Effector memory CD4-positive, alpha-beta T cell (primary cell): ENCODE measurements around the gene ARL5C.

Experiments used
- DNase-seq, 3 donors: peaks; one replicate each; pipeline ENCODE4 v3.0.0-alpha.2; 2020
- H3K27ac ChIP-seq: 2 replicates; pipeline ENCODE4 v1.7.0; 2013; ENCODE audit warnings: mild to moderate bottlenecking, low read length, moderate library complexity; ENCODE audit not compliant: insufficient read depth, poor library complexity, severe bottlenecking
- H3K27me3 ChIP-seq: replicated peaks from 2 replicates; pipeline ENCODE4 v1.7.0; 2013; ENCODE audit warnings: mild to moderate bottlenecking, low read length; ENCODE audit not compliant: insufficient read depth, control insufficient read depth, poor library complexity, severe bottlenecking
- H3K36me3 ChIP-seq: 2 replicates; pipeline ENCODE4 v1.7.0; 2013; ENCODE audit warnings: mild to moderate bottlenecking, low read length, moderate library complexity; ENCODE audit not compliant: control insufficient read depth, insufficient read depth
- H3K4me1 ChIP-seq: 2 replicates; pipeline ENCODE4 v1.7.0; 2013; ENCODE audit warnings: low read length, mild to moderate bottlenecking; ENCODE audit not compliant: control insufficient read depth, insufficient read depth, poor library complexity, severe bottlenecking
- H3K4me3 ChIP-seq: 2 replicates; pipeline ENCODE4 v1.7.0; 2013; ENCODE audit warnings: low read length, low read depth, mild to moderate bottlenecking; ENCODE audit not compliant: insufficient read depth, poor library complexity, severe bottlenecking
- H3K9me3 ChIP-seq: 2 replicates; pipeline ENCODE4 v1.7.0; 2013; ENCODE audit warnings: mild to moderate bottlenecking, low read length, moderate library complexity; ENCODE audit not compliant: control insufficient read depth

The ARL5C gene

DNA sequence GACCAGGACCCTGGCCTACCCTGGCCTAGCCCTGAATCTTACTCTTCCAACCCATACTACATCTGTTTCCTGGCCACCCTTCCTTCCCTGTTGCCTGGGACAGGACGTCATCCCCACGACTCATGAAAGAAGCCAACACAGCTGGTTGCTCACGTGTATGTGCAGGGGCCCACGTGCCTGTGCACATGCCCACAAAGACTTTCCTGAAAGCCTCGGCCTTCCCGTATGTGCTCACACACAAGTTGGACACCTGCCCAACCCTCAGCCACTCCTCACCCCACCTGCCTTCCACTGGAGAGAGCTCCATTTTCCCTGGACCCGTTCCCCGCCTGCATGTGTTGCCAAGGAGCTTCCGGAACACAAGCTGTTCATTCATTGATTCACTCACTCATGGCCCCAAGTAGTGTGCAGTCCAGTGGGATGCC lies 21.5 kb downstream of the ARL5C start:
- no peaks in the 10 kb centered on the region for H3K27me3 ChIP-seq
- H3K36me3 ChIP-seq, result no peaks in the 10 kb centered on the region
- H3K4me3 ChIP-seq, result no peak overlapping the region
- no peak for DNase-seq
- no peaks in the 10 kb centered on the region for H3K4me1 ChIP-seq
- no peaks in the 10 kb centered on the region for H3K9me3 ChIP-seq
- no peak overlapping the region for H3K27ac ChIP-seq

- Histone ChIP-seq H3K36me3 (no peaks in the 10 kb centered on the region), H3K27ac (no peak overlapping the region), H3K4me1 (no peaks in the 10 kb centered on the region), H3K27me3 (no peaks in the 10 kb centered on the region), H3K9me3 (no peaks in the 10 kb centered on the region), H3K4me3 (no peak overlapping the region)
- DNase-seq, result no peak
Observed at GRCh38 chr17:39143552-39144093, 22.3 kb downstream of the ARL5C start.

DNA sequence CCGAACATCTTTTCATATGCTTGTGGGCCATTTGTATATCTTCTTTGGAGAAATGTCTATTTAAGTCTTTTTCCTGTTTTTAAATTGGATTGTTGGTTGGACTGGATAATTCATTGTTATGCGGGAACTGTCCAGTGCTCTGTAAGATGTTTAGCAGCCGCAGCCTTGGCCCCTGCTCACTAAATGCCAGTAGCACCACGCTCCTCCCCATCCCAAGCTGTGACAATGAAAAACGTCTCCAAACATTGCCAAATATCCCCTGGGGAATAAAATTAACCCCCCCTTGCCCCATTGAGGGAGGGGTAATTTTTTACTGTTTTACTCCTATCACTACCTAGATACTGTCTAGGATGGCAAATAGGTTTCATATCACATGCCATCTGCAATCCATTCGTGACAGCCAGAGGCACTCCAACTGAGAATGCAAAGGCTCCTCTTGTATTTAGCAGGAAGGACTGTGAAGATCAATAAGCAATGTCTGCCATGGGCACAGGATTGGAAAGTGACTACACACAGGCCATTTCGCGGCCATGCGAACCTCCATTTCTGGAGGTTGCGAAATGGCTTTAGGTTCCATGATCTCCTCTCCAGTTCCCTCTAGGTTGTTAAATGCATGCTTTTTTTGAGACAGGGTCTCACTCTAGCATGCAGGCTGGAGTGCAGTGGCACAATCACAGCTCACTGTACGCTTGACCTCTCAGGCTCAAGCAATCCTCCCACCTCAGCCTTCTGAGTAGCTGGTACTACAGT lies 23.9 kb downstream of the ARL5C start:
- H3K9me3 ChIP-seq, result no peaks in the 10 kb centered on the region
- H3K4me3 ChIP-seq, result no peak overlapping the region
- no peaks in the 10 kb centered on the region for H3K27me3 ChIP-seq
- H3K27ac ChIP-seq, result no peak overlapping the region
- no peaks in the 10 kb centered on the region for H3K36me3 ChIP-seq
- no peak for DNase-seq
- no peaks in the 10 kb centered on the region for H3K4me1 ChIP-seq

GRCh38 chr17:39141294-39141693 lies 24.7 kb downstream of the ARL5C start:
- DNase-seq, result no peak

GRCh38 chr17:39139561-39139960 lies 26.4 kb downstream of the ARL5C start:
- no peak overlapping the region for H3K27ac ChIP-seq
- H3K4me3 ChIP-seq, result no peak overlapping the region

More at GRCh38 chr17:39141294-39141693, 24.7 kb downstream of the ARL5C start:
- H3K4me1 ChIP-seq, result no peaks in the 10 kb centered on the region
- H3K9me3 ChIP-seq, result no peaks in the 10 kb centered on the region
- H3K27me3 ChIP-seq, result no peaks in the 10 kb centered on the region
- H3K27ac ChIP-seq, result no peak overlapping the region
- no peak overlapping the region for H3K4me3 ChIP-seq
- no peaks in the 10 kb centered on the region for H3K36me3 ChIP-seq

DNA sequence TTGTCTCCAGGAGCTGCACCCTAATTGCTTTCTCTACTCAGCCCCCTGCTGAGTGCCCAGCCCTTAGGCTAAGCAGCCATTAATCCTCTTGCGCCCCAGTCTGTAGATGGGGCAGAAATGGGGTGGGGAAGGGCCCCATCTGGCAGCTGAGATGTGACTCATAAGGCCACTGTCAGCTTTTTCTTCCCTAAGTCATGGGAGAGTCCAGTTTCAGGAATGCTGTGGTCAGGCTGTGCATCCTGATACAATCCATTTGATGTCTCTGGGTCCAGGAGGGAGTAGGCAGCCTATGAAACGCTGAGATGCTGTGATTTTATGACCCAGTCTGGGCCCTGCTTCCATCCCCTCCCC lies 26.8 kb downstream of the ARL5C start:
- Histone ChIP-seq H3K27me3 (no peaks in the 10 kb centered on the region), H3K4me3 (no peak overlapping the region), H3K9me3 (no peaks in the 10 kb centered on the region), H3K36me3 (no peaks in the 10 kb centered on the region), H3K4me1 (no peaks in the 10 kb centered on the region), H3K27ac (no peak overlapping the region)
- no peak for DNase-seq

More at GRCh38 chr17:39139561-39139960, 26.4 kb downstream of the ARL5C start:
- Histone ChIP-seq H3K9me3 (no peaks in the 10 kb centered on the region), H3K36me3 (no peaks in the 10 kb centered on the region), H3K4me1 (no peaks in the 10 kb centered on the region), H3K27me3 (no peaks in the 10 kb centered on the region)
- no peak for DNase-seq

DNA sequence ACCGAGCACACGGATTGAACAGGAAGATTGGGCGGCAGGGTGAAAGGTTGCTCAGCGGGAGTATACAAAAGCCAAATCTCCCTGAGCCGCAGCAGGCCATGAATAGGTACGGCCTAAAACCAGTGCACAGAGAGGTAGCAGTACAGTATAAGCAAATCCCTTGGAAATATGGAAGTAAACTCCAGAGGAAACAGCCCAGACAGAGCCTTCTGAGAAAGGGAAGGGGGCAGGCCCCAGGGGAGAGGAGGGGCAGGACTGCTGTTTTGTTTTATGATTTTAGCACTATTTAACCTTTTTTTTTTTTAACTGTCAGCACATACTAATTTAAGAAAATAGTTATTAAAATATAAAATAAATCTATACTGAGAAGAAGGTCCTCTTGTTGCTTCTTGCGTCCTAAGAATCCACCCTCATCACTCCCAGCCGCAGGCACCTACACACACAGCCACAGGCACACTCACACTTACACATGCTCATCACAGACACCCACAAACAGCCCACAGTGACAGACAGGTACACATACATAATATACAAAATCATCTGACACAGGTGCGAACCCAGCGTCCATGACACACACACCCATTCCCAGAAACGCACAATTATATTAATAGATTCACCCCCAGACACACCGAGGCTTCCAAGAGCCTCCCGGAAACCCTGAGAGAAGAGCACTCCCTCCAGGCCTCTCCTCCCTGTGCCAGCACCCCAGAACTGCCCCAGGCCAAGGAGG lies 27.4 kb downstream of the ARL5C start:
- DNase-seq, result no peak
- Histone ChIP-seq H3K27ac (no peak overlapping the region), H3K36me3 (no peaks in the 10 kb centered on the region), H3K9me3 (no peaks in the 10 kb centered on the region), H3K4me3 (no peak overlapping the region), H3K27me3 (no peaks in the 10 kb centered on the region), H3K4me1 (no peaks in the 10 kb centered on the region)

GRCh38 chr17:39134878-39135277 lies 31.1 kb downstream of the ARL5C start:
- Histone ChIP-seq H3K4me3 (no peak overlapping the region), H3K36me3 (no peaks in the 10 kb centered on the region), H3K9me3 (no peaks in the 10 kb centered on the region), H3K27me3 (no peaks in the 10 kb centered on the region), H3K27ac (no peak overlapping the region), H3K4me1 (no peaks in the 10 kb centered on the region)
- DNase-seq, result no peak

DNA sequence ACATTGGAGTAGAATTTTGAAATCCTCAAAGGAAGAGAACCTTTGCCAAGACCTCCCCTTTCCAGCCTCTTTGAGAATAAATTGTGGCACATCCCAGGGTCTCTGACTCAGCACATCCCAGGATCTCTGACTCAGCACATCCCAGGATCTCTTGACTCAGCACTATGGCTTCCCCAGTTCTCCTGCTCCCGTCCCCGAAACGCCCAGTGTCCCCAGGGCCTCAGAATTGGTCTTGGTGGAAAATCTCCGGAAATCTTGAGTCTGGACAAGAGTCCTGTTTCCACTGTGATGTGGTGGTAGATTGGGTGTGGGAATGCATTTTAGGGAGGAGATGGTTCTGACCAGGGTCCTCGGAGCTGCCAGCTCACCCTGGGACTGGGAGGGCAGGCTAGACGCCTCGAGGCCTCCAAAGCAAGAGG lies 33.8 kb downstream of the ARL5C start:
- H3K4me1 ChIP-seq, result no peaks in the 10 kb centered on the region
- H3K9me3 ChIP-seq, result no peaks in the 10 kb centered on the region
- H3K4me3 ChIP-seq, result no peak overlapping the region
- no peaks in the 10 kb centered on the region for H3K36me3 ChIP-seq
- no peak for DNase-seq
- H3K27me3 ChIP-seq, result no peaks in the 10 kb centered on the region
- no peak overlapping the region for H3K27ac ChIP-seq

GRCh38 chr17:39131616-39132015 lies 34.3 kb downstream of the ARL5C start:
- no peak for DNase-seq
- no peaks in the 10 kb centered on the region for H3K9me3 ChIP-seq
- no peaks in the 10 kb centered on the region for H3K4me1 ChIP-seq
- H3K27me3 ChIP-seq, result no peaks in the 10 kb centered on the region
- no peaks in the 10 kb centered on the region for H3K36me3 ChIP-seq
- H3K27ac ChIP-seq, result no peak overlapping the region
- H3K4me3 ChIP-seq, result no peak overlapping the region
